Hematopoietic multipotent progenitor cell treated with erythropoietin and hydrocortisone succinate and interleukin-3 and kit ligand, for 17 days (in vitro differentiated cells): ENCODE measurements around the gene TLCD4.

Experiments used
- DNase-seq: peaks from one replicate; pipeline ENCODE4 v3.0.0-alpha.2; 2015; ENCODE audit warnings: low spot score

Gene TLCD4

DNA sequence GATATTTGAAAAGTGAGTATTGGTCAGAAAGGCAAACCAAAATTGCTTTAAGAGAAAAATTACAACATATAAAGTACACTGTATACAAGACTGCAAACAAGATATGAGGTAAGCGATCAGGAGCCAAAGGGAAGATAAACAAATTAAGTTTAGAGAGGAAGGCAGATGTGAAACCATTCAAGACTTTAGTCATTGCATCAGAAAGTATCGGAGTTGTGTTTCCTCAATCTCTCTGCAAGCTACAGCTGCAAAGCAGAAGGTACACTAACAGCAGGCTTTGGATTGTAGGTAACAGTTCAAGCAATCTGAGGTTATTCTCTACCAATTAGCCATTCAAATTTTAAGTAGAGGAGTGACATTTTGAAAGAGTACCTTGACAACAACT, 21.3 kb upstream of the TLCD4 start:
- DNase-seq = no peak

DNA sequence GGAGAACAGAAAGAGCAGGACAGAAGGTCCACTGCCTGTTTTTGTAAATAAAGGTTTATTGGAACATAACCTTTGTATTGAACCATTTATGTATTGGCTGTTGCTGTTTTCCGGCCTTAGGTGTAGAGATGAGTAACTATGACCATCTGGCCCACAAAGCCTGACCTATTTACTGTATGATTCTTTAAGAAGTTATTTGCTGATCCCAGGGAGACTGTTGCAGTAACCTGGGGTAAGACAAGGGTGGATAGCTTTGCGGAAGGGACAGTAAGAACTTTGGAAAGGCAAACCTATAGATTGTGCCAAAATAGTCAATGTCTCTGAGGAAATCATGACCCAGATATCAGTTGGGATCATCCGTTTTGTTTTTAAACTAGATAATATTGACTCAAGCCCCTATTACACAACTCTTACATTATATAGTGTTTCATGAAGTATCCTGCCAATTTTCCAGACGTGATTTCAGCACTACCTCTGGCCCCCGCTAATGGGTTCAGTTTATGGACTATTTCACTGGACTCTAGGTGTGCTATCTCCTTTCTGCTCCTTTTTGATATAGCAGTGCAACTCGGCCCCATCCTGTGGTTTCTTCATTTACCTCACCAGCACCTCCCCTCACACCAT, 20.8 kb upstream of the TLCD4 start:
- no peak for DNase-seq

DNA sequence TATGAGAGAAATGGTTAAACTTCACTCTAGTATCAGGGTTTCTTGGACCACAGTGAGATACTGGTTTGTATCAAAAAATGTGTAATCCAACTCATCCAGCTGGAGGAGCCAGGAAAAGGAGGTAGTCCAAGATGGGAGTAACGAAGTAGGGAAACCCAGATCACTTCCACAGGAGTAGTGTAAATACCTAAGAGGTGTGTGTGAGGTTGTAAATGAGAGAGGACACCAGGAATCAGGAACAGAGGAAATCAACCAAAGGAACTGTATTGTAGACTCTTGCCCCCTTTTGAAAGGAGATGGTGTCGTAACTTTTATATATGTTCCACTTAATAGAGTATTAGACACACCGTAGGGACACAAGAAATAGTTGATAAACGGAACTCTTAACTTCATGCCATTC, 19.7 kb upstream of the TLCD4 start:
- no peak for DNase-seq

DNA sequence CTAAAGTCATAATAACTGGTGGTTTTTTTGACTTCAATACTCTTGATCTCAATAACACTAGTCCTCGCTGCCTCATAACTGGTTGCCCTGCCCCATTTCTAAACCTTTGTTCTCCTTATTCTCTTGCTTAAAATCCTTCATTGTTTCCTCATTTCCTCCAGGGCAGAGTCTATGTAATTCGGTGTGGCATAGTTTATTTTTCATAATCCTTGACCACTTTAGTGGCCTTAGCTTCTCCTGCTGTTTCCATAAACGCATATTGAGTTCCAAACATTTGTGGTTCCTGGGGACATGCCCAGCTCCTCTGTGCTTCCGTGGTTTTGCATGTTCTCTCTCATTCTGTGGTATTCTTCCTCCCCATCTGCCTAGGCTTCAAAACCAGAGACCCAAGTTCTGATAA, 19.0 kb upstream of the TLCD4 start:
- no peak for DNase-seq

DNA sequence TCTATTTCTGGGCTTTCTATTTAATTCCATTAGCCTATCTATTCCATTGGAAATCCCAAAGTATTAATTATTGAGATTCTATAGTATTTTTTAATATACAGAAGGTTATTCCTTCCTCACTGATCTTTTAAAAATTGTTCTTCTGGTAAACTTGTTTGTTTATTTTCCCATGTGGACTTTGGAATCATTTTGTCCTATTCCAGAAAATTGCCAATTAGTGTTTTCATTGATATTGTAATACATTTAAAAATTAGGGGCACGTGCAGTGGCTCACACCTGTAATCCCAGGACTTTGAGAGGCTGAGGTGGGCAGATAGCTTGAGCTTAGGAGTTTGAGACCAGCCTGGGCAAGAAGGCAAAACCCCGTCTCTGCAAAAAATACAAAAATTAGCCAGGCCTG, 8.4 kb upstream of the TLCD4 start:
- DNase-seq = no peak

DNA sequence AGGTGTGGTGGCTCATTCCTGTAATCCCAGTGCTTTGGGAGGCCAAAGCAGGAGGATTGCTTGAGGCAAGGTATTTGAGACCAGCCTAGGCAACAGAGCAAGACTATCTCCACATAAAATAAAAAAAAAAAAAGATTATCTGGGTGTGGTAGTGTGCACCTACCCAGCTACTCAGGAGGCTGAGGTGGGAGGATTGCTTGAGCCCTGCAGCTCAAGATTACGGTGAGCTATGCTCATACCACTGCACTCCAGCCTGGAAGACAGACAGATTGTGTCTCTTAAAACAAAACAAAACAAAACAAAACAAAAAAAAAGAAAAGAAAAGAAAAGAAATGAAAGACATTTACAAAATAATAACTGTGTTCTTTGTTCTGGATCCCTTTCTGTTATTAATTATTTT, 6.1 kb upstream of the TLCD4 start:
- DNase-seq = peak; percentile 36

DNA sequence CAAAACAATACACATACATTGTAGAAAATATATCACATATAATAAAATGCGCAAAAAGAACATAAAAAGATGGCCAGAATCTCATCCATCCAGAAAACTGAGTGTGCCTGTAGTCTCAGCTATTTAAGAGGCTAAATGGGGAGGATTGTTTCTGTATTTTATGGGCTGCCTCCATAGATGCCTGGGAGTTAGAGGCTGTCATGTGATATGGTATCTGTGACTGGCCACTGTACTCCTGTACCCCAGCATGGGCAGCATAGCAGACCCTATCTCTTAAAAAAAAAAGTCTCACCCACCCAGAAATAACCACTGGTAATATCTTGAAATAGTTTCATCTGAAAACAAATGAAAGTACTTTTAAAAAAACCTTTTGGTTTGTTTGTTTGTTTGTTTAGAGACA, 3.5 kb upstream of the TLCD4 start:
- DNase-seq = peak; percentile 20

DNA sequence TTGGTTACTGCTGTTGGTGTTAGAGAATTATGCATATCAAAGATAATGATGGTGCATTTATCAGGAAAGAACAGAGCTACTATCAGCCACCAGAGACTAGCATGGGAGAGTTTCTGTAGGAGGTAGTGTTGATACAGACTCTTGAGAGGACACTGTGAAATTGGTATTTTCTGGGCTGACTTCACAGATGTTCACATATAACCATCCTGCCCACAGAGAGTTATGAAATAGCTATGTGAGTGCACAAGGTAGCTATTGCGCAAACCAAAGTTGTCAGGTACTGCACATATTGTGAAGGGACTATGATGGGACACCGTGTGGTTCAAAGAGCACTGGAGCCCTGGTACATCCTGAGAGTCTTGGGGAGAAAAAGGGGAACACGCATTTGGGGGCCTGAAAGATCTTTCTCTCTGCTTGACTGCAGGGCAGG, 1.4 kb upstream of the TLCD4 start:
- peak; percentile 67 for DNase-seq

DNA sequence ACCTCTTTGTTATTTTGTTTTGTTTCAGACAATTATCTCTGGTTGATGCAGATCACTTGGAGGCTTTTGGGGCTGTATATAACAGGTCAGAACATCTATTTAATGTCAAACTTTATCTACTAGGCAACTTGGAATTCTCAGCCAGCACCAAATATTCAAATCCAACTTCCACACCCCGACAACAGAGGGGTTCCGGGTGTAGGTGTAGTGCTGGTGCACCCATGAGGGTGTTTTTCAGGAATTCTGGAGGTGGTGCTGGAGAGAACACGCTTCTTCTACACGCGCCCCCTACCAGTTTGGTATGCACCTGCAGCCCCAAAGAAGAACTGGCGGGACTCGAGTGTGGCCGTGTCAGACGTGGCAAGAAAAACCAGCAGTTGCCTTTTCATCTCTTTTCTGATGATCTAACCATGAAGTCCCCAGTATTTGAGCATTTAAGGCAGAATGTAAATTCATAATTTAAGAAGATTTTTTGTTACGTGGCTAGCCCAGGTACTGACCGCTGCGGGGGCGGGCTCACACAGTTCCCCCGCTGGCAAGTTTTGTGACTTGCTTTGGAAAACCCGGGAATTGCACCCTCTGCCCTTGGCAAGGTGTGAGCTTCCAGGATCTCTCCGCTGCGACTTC, 462 bp upstream of the TLCD4 start:
- DNase-seq = peak; percentile 88

DNA sequence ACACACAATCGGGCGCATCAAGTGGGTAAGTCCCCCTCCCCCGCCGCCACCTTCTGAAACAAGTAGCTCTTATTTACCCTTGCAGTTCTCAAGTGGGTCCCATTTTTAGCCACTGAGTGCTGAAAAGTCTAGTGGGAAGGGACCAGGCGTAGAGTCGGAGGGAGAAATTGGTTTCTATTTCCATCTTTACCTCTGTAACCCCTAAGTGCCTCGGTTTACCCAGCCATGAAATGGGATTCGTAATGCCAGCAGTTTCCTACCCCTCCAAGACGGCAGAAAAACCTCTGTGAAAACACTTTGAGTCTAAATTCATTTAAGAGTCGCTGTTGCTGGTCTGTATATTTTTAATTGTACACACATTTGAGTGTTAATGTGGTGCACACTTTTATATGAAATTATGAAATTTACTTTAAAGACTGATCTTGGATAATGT, 928 bp downstream of the TLCD4 start:
- DNase-seq = peak; percentile 58

DNA sequence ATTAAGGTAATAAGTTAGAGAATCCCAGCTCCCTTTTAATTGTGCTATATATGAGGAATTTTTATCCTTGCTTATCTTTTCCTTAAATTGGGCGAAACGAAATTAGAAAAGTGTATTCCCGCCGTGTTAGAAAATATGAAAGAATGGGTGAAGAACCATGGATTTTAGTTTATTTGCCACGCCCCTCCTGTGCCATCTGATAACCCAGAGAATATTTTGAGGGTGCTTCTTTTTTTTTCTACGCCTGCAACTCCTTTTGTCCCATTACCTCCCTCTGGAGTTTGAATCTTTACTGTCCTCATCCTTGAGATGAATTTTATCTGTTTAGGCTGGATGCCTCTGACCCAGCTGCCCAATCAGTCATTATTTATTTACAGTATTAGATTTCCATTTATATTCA, 1.6 kb downstream of the TLCD4 start:
- peak; percentile 64 for DNase-seq

DNA sequence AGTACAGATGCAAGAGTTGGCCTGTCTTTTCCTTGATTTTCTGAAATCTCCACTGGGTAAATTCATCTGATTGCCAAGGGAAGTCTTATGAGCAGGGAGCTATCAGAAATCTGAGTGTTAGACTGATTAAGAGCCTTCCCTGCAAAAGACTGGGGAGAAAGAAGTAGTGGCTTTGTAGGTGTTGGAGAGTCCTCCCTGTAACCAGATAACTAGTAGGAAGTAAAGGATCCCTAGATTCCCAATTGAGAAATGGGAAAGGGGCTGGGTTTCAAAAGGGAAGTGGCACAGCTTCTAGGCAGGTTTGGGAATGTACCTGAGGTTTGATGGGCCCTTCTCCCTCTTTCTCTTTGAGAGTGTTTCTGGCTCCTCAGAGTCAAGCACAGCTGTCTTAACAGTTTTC, 2.1 kb downstream of the TLCD4 start:
- peak; percentile 61 for DNase-seq

DNA sequence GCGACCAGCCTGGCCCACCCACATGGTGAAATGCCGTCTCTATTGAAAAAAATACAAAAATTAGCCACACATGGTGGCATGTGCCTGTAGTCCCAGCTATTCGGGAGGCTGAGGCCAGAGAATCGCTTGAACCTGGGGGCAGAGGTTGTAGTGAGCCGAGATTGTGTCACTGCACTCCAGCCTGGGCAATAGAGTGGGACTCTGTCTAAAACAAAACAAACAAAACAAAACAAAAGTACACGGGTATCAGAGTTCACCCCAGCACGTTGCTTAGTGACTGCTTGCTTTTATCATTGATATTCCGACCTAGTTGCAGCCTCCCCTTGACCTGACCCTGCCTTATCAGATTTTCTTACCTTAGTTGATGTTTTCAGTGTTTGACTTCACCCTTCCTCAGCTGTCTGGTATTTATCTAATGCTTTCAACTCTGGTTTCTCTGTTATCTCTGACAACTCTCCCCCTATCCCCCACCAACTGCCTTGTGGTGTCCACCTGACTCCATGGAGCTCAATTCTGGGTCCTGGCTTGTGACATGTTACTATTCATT, 5.1 kb downstream of the TLCD4 start:
- no peak for DNase-seq

DNA sequence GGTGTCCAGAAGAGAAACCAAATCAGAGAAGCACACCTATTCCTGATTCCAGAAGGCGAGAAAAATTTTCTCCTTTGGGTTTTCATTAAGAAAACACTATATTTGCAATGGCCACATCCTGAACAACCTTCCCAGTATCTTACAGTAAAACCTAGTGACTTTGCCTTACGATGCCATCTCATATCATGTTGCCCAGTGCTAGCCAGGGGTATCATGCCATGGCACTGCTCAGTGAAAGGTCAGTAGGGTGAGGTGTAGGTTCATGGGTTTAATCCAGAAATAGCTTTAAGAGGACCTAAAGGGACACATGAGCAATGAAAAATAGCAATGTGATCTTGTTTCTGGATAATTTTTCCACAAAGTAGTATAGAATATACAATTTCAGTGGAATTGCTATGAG, 7.2 kb downstream of the TLCD4 start:
- DNase-seq = no peak

DNA sequence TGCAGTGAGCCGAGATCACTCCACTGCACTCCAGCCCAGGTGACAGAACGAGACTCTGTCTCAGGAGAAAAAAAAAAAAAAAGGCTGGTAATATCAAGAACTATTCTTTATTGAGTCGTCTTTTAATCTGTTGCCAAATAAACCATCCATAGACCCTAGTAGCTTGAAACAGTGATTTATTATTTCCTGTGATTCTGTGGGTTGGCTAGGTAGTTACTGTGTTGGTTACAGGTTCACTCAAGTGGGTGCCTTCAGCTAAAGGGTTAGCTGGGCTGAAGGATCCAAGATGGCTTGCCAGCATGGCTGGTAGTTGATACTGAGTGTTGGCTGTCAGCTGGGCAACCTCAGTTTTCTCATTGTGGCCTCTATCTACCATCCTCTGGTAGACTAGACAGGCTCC, 9.2 kb downstream of the TLCD4 start:
- DNase-seq = no peak

DNA sequence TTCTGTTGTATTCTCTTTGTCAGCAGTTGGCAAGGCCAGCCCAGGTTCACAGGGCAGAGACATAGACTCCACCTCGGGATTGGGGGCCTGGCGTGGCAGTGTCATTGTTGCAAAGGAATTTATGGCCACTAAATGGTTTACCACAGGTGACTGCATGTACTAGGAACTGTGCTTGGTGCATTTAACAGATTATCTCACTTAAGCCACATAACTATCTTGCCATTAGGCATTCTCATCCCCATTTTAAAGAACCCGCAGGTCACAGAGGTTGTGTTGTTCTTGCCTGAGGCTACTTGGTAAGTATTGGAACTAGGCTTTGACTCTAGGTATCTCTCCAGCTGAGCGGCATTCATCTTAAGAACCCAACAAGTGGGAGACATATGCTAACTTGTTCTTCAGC, 9.7 kb downstream of the TLCD4 start:
- no peak for DNase-seq

DNA sequence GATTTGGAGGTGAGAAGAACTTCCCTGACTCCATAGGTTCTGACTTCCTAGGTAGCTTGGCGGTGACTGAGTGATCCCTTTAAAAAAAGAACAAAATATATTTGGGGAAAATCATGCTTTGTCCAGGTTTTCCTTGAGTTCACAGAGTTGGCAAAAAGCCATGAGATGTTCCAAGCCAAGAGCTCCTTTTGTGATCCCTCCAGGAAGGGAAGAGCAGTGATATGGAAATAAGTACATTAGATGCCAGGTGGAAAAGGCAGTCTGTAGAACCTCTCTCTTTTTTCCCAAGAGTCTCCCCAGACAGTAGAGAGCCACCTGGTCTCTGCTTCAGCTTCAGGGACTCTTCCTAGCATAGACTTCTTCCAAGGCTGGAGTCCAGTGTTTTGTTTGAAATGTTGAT, 10.2 kb downstream of the TLCD4 start:
- DNase-seq = no peak

DNA sequence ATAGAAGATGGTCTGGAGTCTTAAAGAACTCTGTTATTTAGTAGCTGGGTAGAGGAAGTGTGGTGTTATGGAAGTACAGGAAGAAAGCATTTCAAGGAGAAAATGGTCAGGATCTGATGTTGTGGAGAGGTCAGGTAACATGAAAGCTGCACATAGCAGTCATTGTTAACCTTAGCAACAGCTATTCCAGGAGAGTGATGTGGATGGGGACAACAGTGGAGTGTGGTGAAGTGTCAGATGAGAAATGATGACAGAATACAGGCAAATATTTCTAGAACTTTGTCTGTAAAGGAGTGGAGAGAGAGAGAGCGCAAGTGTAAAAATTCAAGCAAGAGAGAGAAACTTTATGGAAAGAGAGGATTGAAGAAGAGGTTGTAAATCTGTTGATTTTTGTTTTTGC, 15.6 kb downstream of the TLCD4 start:
- no peak for DNase-seq

DNA sequence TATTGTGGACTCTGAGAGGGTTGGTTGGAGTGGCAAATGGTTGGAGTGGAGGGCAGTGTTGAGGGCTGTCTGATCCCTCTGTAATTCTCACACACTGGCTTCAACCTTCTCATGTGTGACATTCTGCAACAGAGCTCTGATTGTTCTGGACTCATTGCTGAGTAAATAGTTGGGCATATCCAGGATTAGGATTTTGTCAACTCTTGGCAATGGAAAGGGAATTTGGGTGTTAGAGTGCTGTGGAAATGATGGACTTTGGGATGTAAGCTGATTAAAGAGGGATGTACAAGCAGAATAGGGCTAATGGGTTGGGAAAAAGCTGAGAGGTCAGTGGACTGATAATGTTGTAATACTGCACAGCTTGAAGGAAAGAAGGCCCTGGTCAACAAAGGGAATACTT, 16.5 kb downstream of the TLCD4 start:
- DNase-seq = no peak

DNA sequence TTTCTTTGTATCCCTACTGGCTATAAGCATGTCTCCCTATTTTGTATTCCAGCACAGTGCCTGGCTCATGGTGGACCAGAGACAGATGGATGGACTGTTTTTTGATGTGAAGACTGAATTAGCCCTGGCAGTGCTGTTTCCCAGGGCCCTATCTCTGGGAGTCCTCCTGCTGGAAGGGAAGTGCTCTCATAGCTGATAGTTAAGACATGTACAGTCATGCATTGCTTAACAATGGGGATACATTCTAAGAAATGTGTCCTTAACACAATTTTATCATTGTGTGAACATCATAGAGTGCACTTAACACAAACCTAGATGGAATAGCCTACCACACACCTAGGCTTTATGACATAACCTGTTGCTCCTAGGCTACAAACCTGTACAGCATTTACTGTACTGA, 21.1 kb downstream of the TLCD4 start:
- no peak for DNase-seq

DNA sequence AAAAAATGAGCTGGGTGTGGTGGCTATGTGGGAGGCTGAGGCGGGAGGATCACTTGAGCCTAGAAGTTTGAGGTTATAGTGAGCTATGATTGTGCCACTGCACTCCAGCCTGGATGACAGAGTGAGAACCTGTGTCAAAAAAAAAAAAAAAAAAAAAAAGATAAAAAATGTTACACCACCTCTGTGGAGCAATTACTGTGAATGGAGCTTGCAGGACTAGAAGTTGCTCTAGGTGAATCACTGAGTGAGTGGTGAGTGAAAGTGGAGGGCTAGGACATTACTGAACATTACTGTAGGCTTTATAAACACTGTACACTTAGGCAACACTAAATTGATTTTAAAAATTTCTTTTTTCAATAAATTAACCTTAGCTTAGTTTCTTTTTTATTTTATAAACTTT, 21.9 kb downstream of the TLCD4 start:
- no peak for DNase-seq

DNA sequence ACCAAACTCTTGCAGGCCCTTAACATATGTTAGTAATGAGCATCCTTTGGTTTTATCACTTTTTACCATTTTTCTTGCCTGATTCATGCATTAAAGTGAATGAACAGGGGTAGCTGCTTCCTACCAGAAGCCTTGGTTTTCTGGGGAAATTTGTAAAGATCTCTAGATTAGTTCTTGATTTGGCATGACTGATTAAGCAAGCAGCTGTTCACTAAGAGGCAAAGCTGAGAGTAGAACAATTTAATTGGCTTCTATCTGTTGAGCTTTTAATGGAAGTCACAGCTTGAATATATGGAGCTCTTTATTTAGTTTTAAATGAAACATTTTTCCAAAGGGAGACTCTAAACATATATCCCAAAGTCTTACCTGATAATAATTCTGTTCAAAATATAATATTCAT, 23.6 kb downstream of the TLCD4 start:
- no peak for DNase-seq

DNA sequence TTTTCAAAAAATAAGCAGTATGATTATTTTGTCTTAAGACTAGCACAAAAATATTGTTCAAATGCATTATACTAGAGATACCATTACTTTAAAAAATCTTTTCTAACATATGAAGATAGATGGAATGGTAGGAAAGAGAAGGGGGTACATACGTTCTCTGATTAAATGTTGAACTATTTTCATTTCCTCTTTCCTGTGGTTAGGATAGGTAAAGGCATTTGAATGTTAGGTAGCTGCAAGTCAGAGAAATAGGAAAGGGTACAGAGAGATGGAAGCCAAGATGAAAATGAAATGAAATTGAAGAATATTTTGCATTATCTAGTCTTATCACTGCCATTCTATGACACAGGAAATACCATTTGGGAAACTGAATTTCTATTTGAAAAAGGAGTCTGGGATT, 28.3 kb downstream of the TLCD4 start:
- no peak for DNase-seq

DNA sequence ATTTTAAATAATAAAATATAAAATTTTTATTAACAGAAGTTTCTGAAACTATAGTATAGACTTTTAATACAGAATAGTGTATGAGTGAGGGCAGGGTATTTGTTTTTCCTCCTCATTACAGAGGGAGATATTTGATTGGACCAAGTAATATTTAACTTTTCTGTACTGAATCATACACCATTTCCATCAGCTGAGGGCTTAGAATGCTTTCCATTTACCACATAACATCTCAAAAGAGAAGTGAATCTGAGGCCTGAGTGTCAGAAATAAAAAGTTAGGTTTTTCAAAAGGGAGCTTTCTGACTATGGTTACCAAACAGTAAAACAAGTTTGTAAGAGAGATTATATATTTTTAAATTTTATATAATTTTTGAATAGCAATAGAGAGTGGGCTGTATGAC, 29.5 kb downstream of the TLCD4 start:
- DNase-seq = no peak
